ENCODE measurements around the gene COQ10A.

The COQ10A gene

DNA sequence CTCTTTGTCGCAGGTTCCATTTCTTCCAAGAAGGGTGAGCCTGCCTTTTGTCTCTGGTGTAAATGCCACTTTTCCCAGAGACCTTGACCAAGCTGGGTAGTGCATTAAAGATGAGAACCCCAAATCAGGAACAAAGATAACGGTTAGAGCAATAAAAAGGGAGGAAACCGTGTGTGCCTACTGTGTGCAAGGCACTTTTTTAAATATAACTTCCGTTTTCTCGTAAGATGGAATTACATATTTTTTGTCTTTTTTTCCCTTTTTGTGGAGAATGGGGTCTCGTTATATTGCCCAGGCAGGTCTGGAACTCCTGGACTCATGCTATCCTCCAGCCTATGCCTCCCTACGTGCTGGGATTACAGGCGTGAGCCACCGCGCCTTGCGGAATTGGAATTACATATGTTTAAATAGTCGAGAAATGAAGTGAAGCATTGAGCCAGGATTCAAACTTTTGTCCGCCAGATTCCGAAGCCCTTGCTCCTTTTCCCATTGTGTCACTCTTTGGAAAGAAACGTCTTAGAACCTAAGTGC is 43.1 kb upstream of the COQ10A start:
- peak overlapping the region; percentile 86 for H3K4me2 ChIP-seq (ENCODE audit: low read depth, low read length)
- H3K27ac ChIP-seq (ENCODE audit: low read length): peak overlapping the region; percentile 29; the same call in 1 of the 2 replicates
- no peaks in the 10 kb centered on the region for H4K20me1 ChIP-seq (ENCODE audit: insufficient read depth, low read length)
- H3K9ac ChIP-seq (ENCODE audit: low read length): peak overlapping the region; percentile 42; the same call in 1 of the 2 replicates
- peak overlapping the region; percentile 80 for H3K4me3 ChIP-seq (ENCODE audit: low read length)
- H3K4me1 ChIP-seq (ENCODE audit: low read length): peaks cover 9% of the 10 kb centered on the region; the same call in 1 of the 2 replicates
- H3K9me3 ChIP-seq (replicated peaks; ENCODE audit: insufficient read depth, low read length): no peaks in the 10 kb centered on the region
- peaks cover 32% of the 10 kb centered on the region for H3K79me2 ChIP-seq (ENCODE audit: low read length)
- no peaks in the 10 kb centered on the region for H3K36me3 ChIP-seq (replicated peaks; ENCODE audit: insufficient read depth, low read length)
- H2AFZ ChIP-seq (ENCODE audit: low read length): peak overlapping the region; percentile 81
- no peak for DNase-seq
- TF ChIP-seq EZH2 (optimal IDR thresholded peaks at IDR 0.05; ENCODE audit: low read depth, low read length) (no peak), CTCF (IDR thresholded peaks at IDR 0.05; ENCODE audit: low read length) (no peak), EZH2phosphoT487 (IDR thresholded peaks at IDR 0.05; ENCODE audit: low read length) (no peak)
- no peaks in the 10 kb centered on the region for H3K9me2 ChIP-seq (replicated peaks; ENCODE audit: insufficient read depth, low read length)
- peaks cover 18% of the 10 kb centered on the region for H3F3A ChIP-seq (ENCODE audit: insufficient read depth, low read length)
- no peaks in the 10 kb centered on the region for H3K27me3 ChIP-seq (replicated peaks; ENCODE audit: insufficient read depth, low read length)

- peak within 1 kb of the TSS; percentile 86 for H3K4me2 ChIP-seq (ENCODE audit: low read depth, low read length)
- peaks cover 32% of the 10 kb centered on the region for H3K79me2 ChIP-seq (ENCODE audit: low read length)
- peaks cover 18% of the 10 kb centered on the region for H3F3A ChIP-seq (ENCODE audit: insufficient read depth, low read length)
- peak; percentile 80 for TF ChIP-seq CTCF (IDR thresholded peaks at IDR 0.05; ENCODE audit: low read length)
- no peak for TF ChIP-seq EZH2phosphoT487 (IDR thresholded peaks at IDR 0.05; ENCODE audit: low read length)
- H3K27ac ChIP-seq (ENCODE audit: low read length): peak within 1 kb of the TSS; percentile 29; the same call in 1 of the 2 replicates
- H3K4me1 ChIP-seq (ENCODE audit: low read length): peaks cover 9% of the 10 kb centered on the region; the same call in 1 of the 2 replicates
- no peaks in the 10 kb centered on the region for H3K27me3 ChIP-seq (replicated peaks; ENCODE audit: insufficient read depth, low read length)
- H3K9ac ChIP-seq (ENCODE audit: low read length): peak within 1 kb of the TSS; percentile 81
- peak within 1 kb of the TSS; percentile 80 for H3K4me3 ChIP-seq (ENCODE audit: low read length)
- no peaks in the 10 kb centered on the region for H3K9me2 ChIP-seq (replicated peaks; ENCODE audit: insufficient read depth, low read length)
- no peaks in the 10 kb centered on the region for H4K20me1 ChIP-seq (ENCODE audit: insufficient read depth, low read length)
- peak within 1 kb of the TSS; percentile 95 for H2AFZ ChIP-seq (ENCODE audit: low read length)
- H3K36me3 ChIP-seq (replicated peaks; ENCODE audit: insufficient read depth, low read length): no peaks in the 10 kb centered on the region
- no peaks in the 10 kb centered on the region for H3K9me3 ChIP-seq (replicated peaks; ENCODE audit: insufficient read depth, low read length)
- DNase-seq: peak; percentile 97
These were observed 42.5 kb upstream of the COQ10A start, which contains the start of gene NABP2 for GRCh38 chr12:56224102-56224701. NABP2 (plus strand) TSS chr12:56224342; CDS start chr12:56224857, 515 bp downstream.

GRCh38 chr12:56224954-56225353 is 41.8 kb upstream of the COQ10A start:
- Histone ChIP-seq H3K27ac (ENCODE audit: low read length) (no peak overlapping the region), H2AFZ (ENCODE audit: low read length) (peak overlapping the region; percentile 95), H3K9me2 (replicated peaks; ENCODE audit: insufficient read depth, low read length) (no peaks in the 10 kb centered on the region), H3K36me3 (replicated peaks; ENCODE audit: insufficient read depth, low read length) (no peaks in the 10 kb centered on the region), H3K27me3 (replicated peaks; ENCODE audit: insufficient read depth, low read length) (no peaks in the 10 kb centered on the region), H3K9me3 (replicated peaks; ENCODE audit: insufficient read depth, low read length) (no peaks in the 10 kb centered on the region), H3K4me2 (ENCODE audit: low read depth, low read length) (peak overlapping the region; percentile 64), H3F3A (ENCODE audit: insufficient read depth, low read length) (peaks cover 18% of the 10 kb centered on the region), H4K20me1 (ENCODE audit: insufficient read depth, low read length) (no peaks in the 10 kb centered on the region), H3K4me1 (ENCODE audit: low read length) (peaks cover 9% of the 10 kb centered on the region; the same call in 1 of the 2 replicates), H3K9ac (ENCODE audit: low read length) (peak overlapping the region; percentile 81), H3K4me3 (ENCODE audit: low read length) (peak overlapping the region; percentile 80), H3K79me2 (ENCODE audit: low read length) (peaks cover 26% of the 10 kb centered on the region)
- no peak for DNase-seq
- TF ChIP-seq CTCF (IDR thresholded peaks at IDR 0.05; ENCODE audit: low read length) (no peak), EZH2phosphoT487 (IDR thresholded peaks at IDR 0.05; ENCODE audit: low read length) (no peak), EZH2 (optimal IDR thresholded peaks at IDR 0.05; ENCODE audit: low read depth, low read length) (no peak)
